Stimulated activated CD8-positive, alpha-beta memory T cell treated with anti-CD3 and anti-CD28 coated beads, Interleukin-15, amount 100 ng/mL, for 48 hours (primary cell): Measurements from ENCODE around the gene LDAH.

ENCODE experiments used
- DNase-seq, 2 donors: peaks; one replicate each; pipeline ENCODE4 v3.0.0-alpha.2; 2020; ENCODE audit warnings: low read depth in 2 of 2

Gene LDAH

GRCh38 chr2:20667531-20668401 lies 155.1 kb downstream of the LDAH start:
- no peak for DNase-seq

GRCh38 chr2:20667151-20667530 lies 155.8 kb downstream of the LDAH start:
- no peak for DNase-seq

GRCh38 chr2:20666304-20667150 lies 156.4 kb downstream of the LDAH start, which contains the start of gene GDF7:
GDF7 (plus strand) TSS chr2:20667144; CDS start chr2:20667240, 96 bp downstream.
- no peak for DNase-seq

GRCh38 chr2:20666005-20666303 lies 156.9 kb downstream of the LDAH start:
- no peak for DNase-seq

GRCh38 chr2:20665243-20666004 lies 157.5 kb downstream of the LDAH start:
- no peak for DNase-seq

GRCh38 chr2:20664431-20665242 lies 158.3 kb downstream of the LDAH start:
- no peak for DNase-seq

GRCh38 chr2:20664071-20664390 lies 158.9 kb downstream of the LDAH start:
- no peak for DNase-seq

GRCh38 chr2:20663196-20664070 lies 159.5 kb downstream of the LDAH start:
- no peak for DNase-seq

- DNase-seq = no peak
Observed at GRCh38 chr2:20662308-20662937, 160.5 kb downstream of the LDAH start.

GRCh38 chr2:20661421-20662307 lies 161.2 kb downstream of the LDAH start:
- peak; percentile 38 to 39 for DNase-seq

GRCh38 chr2:20660506-20661420 lies 162.1 kb downstream of the LDAH start:
- no peak for DNase-seq

- DNase-seq = no peak
Observed at GRCh38 chr2:20657522-20658235, 165.2 kb downstream of the LDAH start.

- no peak for DNase-seq
Observed at GRCh38 chr2:20656561-20656960, 166.3 kb downstream of the LDAH start.

- DNase-seq = no peak
Observed at GRCh38 chr2:20654535-20654813, 168.4 kb downstream of the LDAH start.

- DNase-seq = no peak
Observed at GRCh38 chr2:20653695-20654534, 169.0 kb downstream of the LDAH start.
